ENCODE data around the gene PDLIM7.

GRCh38 chr5:177546258-177546741, 48.9 kb upstream of the PDLIM7 start:
- no peak for TF ChIP-seq RFX5 (IDR thresholded peaks at IDR 0.05; ENCODE audit: borderline replicate concordance, low read depth, low read length)
- no peak for TF ChIP-seq JUN (IDR thresholded peaks at IDR 0.05; ENCODE audit: low read depth, low read length)
- no peak for TF ChIP-seq CEBPB (IDR thresholded peaks at IDR 0.05; ENCODE audit: low read depth, low read length)
- no peak for TF ChIP-seq CTCF (IDR thresholded peaks at IDR 0.05; ENCODE audit: control extremely low read depth in 1 of 3, insufficient read depth in 1 of 3, low read depth in 1 of 3, low read length in 3 of 3)

Data from H1 (cell line).